Measurements from ENCODE around the gene ZFAND6.

GRCh38 chr15:80163897-80164296 lies 104.4 kb downstream of the ZFAND6 start:
- TF ChIP-seq TAF1 (IDR thresholded peaks at IDR 0.05; ENCODE audit: low read depth, low read length) (no peak), POLR2A (IDR thresholded peaks at IDR 0.05; ENCODE audit: low read depth, low read length) (no peak)
